ENCODE measurements around the gene AHNAK2.

DNA sequence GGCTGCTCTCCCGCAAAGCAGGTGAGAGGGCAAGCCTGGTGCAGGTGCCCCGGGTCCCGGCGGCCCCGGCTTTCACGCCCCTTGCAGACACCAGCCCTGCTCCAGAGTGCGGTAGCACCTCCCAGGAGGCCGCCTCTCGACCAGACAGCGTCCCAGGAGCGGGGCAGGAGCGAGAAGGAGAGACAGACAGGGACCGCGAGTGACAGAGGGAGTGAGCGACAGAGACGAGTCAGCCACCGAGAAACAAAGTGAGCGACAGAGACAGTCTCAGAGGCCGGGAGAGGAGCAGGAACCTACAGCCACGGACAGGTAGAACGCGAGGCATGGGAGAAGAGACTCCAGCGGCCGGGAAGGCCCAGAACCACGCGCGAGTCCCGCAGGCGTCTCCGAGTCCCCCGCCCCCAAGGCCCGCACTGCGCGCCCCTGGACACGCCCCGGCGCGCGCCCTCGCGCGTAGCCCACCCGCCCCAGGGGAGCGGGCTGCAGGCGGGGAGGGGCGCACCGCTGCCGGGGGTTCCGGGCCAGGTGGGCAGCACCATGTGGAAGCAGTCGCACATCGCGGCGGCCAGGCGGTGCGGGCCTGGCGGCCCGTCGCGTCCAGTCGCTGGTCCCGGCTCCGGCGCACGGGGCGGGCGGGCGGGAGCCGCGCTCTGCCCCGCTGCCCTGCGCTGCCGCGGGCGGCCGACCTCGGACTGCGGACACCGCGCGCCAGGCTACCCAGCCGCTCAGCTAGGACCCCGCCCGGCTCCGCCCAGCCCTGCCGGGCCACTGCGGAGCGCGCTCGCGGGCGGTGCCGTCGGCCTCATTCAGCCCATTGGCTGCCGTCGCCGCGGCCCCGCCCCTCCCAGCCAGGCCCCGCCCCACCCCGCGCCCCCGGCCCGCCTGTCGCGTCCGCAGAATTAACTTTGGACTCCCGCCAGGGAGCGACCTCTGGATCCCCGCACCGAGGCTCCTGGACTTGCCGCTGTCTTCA is at the start of gene AHNAK2:
- TF ChIP-seq, protein P1, sequence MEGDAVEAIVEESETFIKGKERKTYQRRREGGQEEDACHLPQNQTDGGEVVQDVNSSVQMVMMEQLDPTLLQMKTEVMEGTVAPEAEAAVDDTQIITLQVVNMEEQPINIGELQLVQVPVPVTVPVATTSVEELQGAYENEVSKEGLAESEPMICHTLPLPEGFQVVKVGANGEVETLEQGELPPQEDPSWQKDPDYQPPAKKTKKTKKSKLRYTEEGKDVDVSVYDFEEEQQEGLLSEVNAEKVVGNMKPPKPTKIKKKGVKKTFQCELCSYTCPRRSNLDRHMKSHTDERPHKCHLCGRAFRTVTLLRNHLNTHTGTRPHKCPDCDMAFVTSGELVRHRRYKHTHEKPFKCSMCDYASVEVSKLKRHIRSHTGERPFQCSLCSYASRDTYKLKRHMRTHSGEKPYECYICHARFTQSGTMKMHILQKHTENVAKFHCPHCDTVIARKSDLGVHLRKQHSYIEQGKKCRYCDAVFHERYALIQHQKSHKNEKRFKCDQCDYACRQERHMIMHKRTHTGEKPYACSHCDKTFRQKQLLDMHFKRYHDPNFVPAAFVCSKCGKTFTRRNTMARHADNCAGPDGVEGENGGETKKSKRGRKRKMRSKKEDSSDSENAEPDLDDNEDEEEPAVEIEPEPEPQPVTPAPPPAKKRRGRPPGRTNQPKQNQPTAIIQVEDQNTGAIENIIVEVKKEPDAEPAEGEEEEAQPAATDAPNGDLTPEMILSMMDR (IDR thresholded peaks at IDR 0.05) = no peak
- TF ChIP-seq POLR2A (IDR thresholded peaks at IDR 0.05) = no peak

Data from Peyer's patch (tissue), 4 donors.